Prostate gland (tissue), 2 donors: ENCODE results near the gene PCBP1.

ENCODE experiments used
- POLR2A ChIP-seq: fragments of 450-650 bp; IDR thresholded peaks from one replicate; pipeline ENCODE4 v1.6.1; 2016; ENCODE audit warnings: antibody characterized with exemption, mild to moderate bottlenecking
- POLR2AphosphoS5 ChIP-seq: sonication (generic); formaldehyde crosslinking; IDR thresholded peaks from one replicate; pipeline ENCODE4 v1.6.1; 2017; ENCODE audit warnings: antibody characterized with exemption
- TF ChIP-seq, protein P1 (sequence below), 4 experiments: fragments of 200-600 bp in 2 of 4; fragments of 450-650 bp in 2 of 4; sonication (generic) in 2 of 4; IDR thresholded peaks; 1 replicate in 3 of 4; 2 replicates in 1 of 4; pipeline ENCODE4 v1.5.1; 2016 to 2019; ENCODE audit warnings: antibody characterized with exemption in 4 of 4, mild to moderate bottlenecking in 2 of 4, moderate library complexity in 2 of 4

- TF ChIP-seq POLR2A (no peak), POLR2AphosphoS5 (no peak)
- TF ChIP-seq, protein P1, sequence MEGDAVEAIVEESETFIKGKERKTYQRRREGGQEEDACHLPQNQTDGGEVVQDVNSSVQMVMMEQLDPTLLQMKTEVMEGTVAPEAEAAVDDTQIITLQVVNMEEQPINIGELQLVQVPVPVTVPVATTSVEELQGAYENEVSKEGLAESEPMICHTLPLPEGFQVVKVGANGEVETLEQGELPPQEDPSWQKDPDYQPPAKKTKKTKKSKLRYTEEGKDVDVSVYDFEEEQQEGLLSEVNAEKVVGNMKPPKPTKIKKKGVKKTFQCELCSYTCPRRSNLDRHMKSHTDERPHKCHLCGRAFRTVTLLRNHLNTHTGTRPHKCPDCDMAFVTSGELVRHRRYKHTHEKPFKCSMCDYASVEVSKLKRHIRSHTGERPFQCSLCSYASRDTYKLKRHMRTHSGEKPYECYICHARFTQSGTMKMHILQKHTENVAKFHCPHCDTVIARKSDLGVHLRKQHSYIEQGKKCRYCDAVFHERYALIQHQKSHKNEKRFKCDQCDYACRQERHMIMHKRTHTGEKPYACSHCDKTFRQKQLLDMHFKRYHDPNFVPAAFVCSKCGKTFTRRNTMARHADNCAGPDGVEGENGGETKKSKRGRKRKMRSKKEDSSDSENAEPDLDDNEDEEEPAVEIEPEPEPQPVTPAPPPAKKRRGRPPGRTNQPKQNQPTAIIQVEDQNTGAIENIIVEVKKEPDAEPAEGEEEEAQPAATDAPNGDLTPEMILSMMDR (IDR thresholded peaks at IDR 0.05), result no peak
Observed at GRCh38 chr2:70045405-70045804, 41.9 kb upstream of the PCBP1 start.
